ENCODE results near the gene RASSF3. TPM values are rescaled to one million over a fixed set of nuclear protein-coding genes. Genes with fewer than 3 reads are reported as not detected.

RASSF3 gene
- total RNA-seq, 2 donors from 2014 or later = 52.0 to 54.5 TPM

GRCh38 chr12:64722835-64723234 lies 112.5 kb downstream of the RASSF3 start:
- Histone ChIP-seq H3K27me3 (ENCODE audit: control insufficient read depth, insufficient read depth, low read length, poor library complexity, severe bottlenecking) (no peaks in the 10 kb centered on the region), H3K27ac (ENCODE audit: low read depth, low read length) (no peak overlapping the region), H3K4me3 (ENCODE audit: low read length) (no peak overlapping the region), H3K9ac (ENCODE audit: extremely low read depth, low read length, poor library complexity, severe bottlenecking) (no peak overlapping the region), H3K9me3 (ENCODE audit: control insufficient read depth, low read length) (no peaks in the 10 kb centered on the region), H3K4me1 (ENCODE audit: control insufficient read depth, insufficient read depth, low read length) (no peaks in the 10 kb centered on the region), H3K36me3 (ENCODE audit: control insufficient read depth, insufficient read depth, low read length) (peaks cover 60% of the 10 kb centered on the region)
- Mint-ChIP-seq H3K27ac (no peak overlapping the region), H3K9me3 (no peaks in the 10 kb centered on the region), H3K4me1 (no peaks in the 10 kb centered on the region), H3K27me3 (ENCODE audit: insufficient read depth) (no peaks in the 10 kb centered on the region), H3K36me3 (ENCODE audit: low read depth) (peaks cover 56% of the 10 kb centered on the region), H3K4me3 (no peak overlapping the region)
- DNase-seq = no peak
- TF ChIP-seq CTCF (conservative IDR thresholded peaks at IDR 0.05) = no peak
- 96 to 100% methylated on average over 4 of the region's 4 CpGs for WGBS, 2 experiments (ENCODE audit: insufficient coverage in 1 of 2, insufficient read length in 1 of 2)

- no peak overlapping the region for H3K9ac ChIP-seq (ENCODE audit: extremely low read depth, low read length, poor library complexity, severe bottlenecking)
- H3K4me3 Mint-ChIP-seq = no peak overlapping the region
- H3K27ac ChIP-seq (ENCODE audit: low read depth, low read length) = no peak overlapping the region
- no peaks in the 10 kb centered on the region for H3K4me1 ChIP-seq (ENCODE audit: control insufficient read depth, insufficient read depth, low read length)
- WGBS, 2 experiments (ENCODE audit: insufficient coverage in 1 of 2, insufficient read length in 1 of 2) = 94 to 95% methylated on average over 2 of the region's 2 CpGs
- H3K27me3 ChIP-seq (ENCODE audit: control insufficient read depth, insufficient read depth, low read length, poor library complexity, severe bottlenecking) = no peaks in the 10 kb centered on the region
- H3K9me3 ChIP-seq (ENCODE audit: control insufficient read depth, low read length) = no peaks in the 10 kb centered on the region
- TF ChIP-seq CTCF (conservative IDR thresholded peaks at IDR 0.05) = no peak
- no peak overlapping the region for H3K27ac Mint-ChIP-seq
- H3K4me3 ChIP-seq (ENCODE audit: low read length) = no peak overlapping the region
- no peaks in the 10 kb centered on the region for H3K4me1 Mint-ChIP-seq
- no peaks in the 10 kb centered on the region for H3K27me3 Mint-ChIP-seq (ENCODE audit: insufficient read depth)
- peaks cover 60% of the 10 kb centered on the region for H3K36me3 Mint-ChIP-seq (ENCODE audit: low read depth)
- peaks cover 65% of the 10 kb centered on the region for H3K36me3 ChIP-seq (ENCODE audit: control insufficient read depth, insufficient read depth, low read length)
- DNase-seq = no peak
- H3K9me3 Mint-ChIP-seq = no peaks in the 10 kb centered on the region
These were observed 113.3 kb downstream of the RASSF3 start for GRCh38 chr12:64723630-64724029.

GRCh38 chr12:64724201-64724745 lies 114.0 kb downstream of the RASSF3 start:
- no peak for TF ChIP-seq CTCF (conservative IDR thresholded peaks at IDR 0.05)
- no peak overlapping the region for H3K27ac Mint-ChIP-seq
- H3K9me3 Mint-ChIP-seq = no peaks in the 10 kb centered on the region
- no peaks in the 10 kb centered on the region for H3K4me1 Mint-ChIP-seq
- Histone ChIP-seq H3K36me3 (ENCODE audit: control insufficient read depth, insufficient read depth, low read length) (peaks cover 68% of the 10 kb centered on the region), H3K27ac (ENCODE audit: low read depth, low read length) (no peak overlapping the region), H3K27me3 (ENCODE audit: control insufficient read depth, insufficient read depth, low read length, poor library complexity, severe bottlenecking) (no peaks in the 10 kb centered on the region), H3K9ac (ENCODE audit: extremely low read depth, low read length, poor library complexity, severe bottlenecking) (no peak overlapping the region), H3K9me3 (ENCODE audit: control insufficient read depth, low read length) (no peaks in the 10 kb centered on the region), H3K4me3 (ENCODE audit: low read length) (no peak overlapping the region), H3K4me1 (ENCODE audit: control insufficient read depth, insufficient read depth, low read length) (no peaks in the 10 kb centered on the region)
- DNase-seq = no peak
- H3K36me3 Mint-ChIP-seq (ENCODE audit: low read depth) = peaks cover 58% of the 10 kb centered on the region
- H3K4me3 Mint-ChIP-seq = no peak overlapping the region
- WGBS, 2 experiments (ENCODE audit: insufficient coverage in 1 of 2, insufficient read length in 1 of 2) = 97 to 100% methylated on average over 7 to 11 of the region's 11 CpGs
- H3K27me3 Mint-ChIP-seq (ENCODE audit: insufficient read depth) = no peaks in the 10 kb centered on the region

All from endodermal cell (in vitro differentiated cells).